Breast epithelium (tissue), 3 donors: ENCODE data around the gene GALNT8.

Experiments used
- POLR2A ChIP-seq: fragments of 450-650 bp; IDR thresholded peaks from one replicate; pipeline ENCODE4 v1.6.1; 2016; ENCODE audit warnings: antibody characterized with exemption, mild to moderate bottlenecking, moderate library complexity
- POLR2AphosphoS5 ChIP-seq, 3 donors: sonication (generic); formaldehyde crosslinking; IDR thresholded peaks; one replicate each; pipeline ENCODE4 v1.6.1; 2017; ENCODE audit warnings: antibody characterized with exemption in 3 of 3
- TF ChIP-seq, protein P1 (sequence below), 3 donors: fragments of 450-650 bp; IDR thresholded peaks; one replicate each; pipeline ENCODE4 v1.5.1; 2016 to 2017; ENCODE audit warnings: antibody characterized with exemption in 3 of 3, mild to moderate bottlenecking in 3 of 3, moderate library complexity in 3 of 3

DNA sequence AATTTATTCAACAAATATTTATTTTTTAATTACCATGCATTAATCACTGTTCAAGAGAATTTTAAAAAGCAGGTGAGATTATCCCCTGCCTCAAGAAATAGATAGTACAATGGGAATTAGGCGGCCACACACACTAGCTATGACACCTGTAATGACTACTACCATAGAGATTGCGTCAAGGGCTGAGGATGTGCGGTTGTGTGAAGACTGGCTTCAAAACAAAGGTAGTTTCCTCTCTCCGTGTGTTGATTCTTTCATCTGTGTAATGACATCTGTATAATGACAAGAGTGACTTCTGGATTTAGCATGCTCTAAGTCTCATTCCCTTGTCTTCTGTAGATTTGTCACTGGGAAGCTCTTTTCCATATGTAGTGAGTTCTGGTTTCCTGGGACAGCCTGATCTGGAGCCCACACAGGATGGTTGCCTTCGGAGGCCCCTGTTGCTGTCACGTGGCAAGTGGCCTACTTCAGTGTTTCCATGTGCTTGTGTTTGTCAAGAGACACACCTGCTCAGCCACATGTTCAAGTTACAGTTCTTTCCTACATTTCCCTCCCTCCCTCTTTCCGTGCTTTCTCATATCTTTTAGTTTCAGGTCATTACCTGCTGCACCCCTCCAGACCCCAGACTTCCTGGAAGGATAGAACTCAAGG lies 64.3 kb downstream of the GALNT8 start:
- TF ChIP-seq POLR2A (no peak), POLR2AphosphoS5 (IDR thresholded peaks at IDR 0.05) (no peak)
- TF ChIP-seq, protein P1, sequence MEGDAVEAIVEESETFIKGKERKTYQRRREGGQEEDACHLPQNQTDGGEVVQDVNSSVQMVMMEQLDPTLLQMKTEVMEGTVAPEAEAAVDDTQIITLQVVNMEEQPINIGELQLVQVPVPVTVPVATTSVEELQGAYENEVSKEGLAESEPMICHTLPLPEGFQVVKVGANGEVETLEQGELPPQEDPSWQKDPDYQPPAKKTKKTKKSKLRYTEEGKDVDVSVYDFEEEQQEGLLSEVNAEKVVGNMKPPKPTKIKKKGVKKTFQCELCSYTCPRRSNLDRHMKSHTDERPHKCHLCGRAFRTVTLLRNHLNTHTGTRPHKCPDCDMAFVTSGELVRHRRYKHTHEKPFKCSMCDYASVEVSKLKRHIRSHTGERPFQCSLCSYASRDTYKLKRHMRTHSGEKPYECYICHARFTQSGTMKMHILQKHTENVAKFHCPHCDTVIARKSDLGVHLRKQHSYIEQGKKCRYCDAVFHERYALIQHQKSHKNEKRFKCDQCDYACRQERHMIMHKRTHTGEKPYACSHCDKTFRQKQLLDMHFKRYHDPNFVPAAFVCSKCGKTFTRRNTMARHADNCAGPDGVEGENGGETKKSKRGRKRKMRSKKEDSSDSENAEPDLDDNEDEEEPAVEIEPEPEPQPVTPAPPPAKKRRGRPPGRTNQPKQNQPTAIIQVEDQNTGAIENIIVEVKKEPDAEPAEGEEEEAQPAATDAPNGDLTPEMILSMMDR (IDR thresholded peaks at IDR 0.05): no peak
